K562 (cell line): ENCODE data around the gene LMBR1L. TPM values are rescaled to one million over a fixed set of nuclear protein-coding genes. Genes with fewer than 3 reads are reported as not detected.
A peak's percentile ranks its signal among the peaks of the same experiment; 100 is the strongest.

ENCODE experiments used
- ARHGAP35 ChIP-seq: fragments of 450-650 bp; IDR thresholded peaks from 2 replicates; pipeline ENCODE4 v1.6.1; 2018; ENCODE audit not compliant: partially characterized antibody
- CCAR2 ChIP-seq: fragments of 200-400 bp; formaldehyde crosslinking; IDR thresholded peaks from 2 replicates; pipeline ENCODE4 v1.6.1; 2017; ENCODE audit warnings: mild to moderate bottlenecking, low read depth, low read length
- ESRRA ChIP-seq: fragments of 450-650 bp; IDR thresholded peaks from 2 replicates; pipeline ENCODE4 v1.6.1; 2014; ENCODE audit warnings: low read depth, mild to moderate bottlenecking, moderate library complexity, borderline replicate concordance
- GATA2 ChIP-seq: sonication (generic); formaldehyde crosslinking; IDR thresholded peaks from 2 replicates; pipeline ENCODE4 v1.4.0; 2020; ENCODE audit warnings: mild to moderate bottlenecking, missing genetic modification reagents
- HDAC3 ChIP-seq: fragments of 450-650 bp; IDR thresholded peaks from 2 replicates; pipeline ENCODE4 v1.6.1; 2018; ENCODE audit warnings: borderline replicate concordance, mild to moderate bottlenecking, moderate library complexity; ENCODE audit not compliant: partially characterized antibody
- HMGXB4 ChIP-seq: sonication (generic); formaldehyde crosslinking; IDR thresholded peaks from 2 replicates; pipeline ENCODE4 v1.8.1; 2023; ENCODE audit warnings: mild to moderate bottlenecking, missing genetic modification reagents
- HNRNPUL1 ChIP-seq: fragments of 200-400 bp; formaldehyde crosslinking; IDR thresholded peaks from 2 replicates; pipeline ENCODE4 v1.6.1; 2017; ENCODE audit warnings: low read length
- PCBP1 ChIP-seq: fragments of 200-400 bp; formaldehyde crosslinking; IDR thresholded peaks from 2 replicates; pipeline ENCODE4 v1.6.1; 2018; ENCODE audit warnings: mild to moderate bottlenecking, low read depth, low read length; ENCODE audit not compliant: poor library complexity, severe bottlenecking
- POLR2H ChIP-seq: IDR thresholded peaks from 2 replicates; pipeline ENCODE4 v1.6.1; 2016; ENCODE audit warnings: missing genetic modification characterization, low read depth, mild to moderate bottlenecking, control low read depth, missing compliant biosample characterization, moderate library complexity
- RCOR1 ChIP-seq, 2 experiments: IDR thresholded peaks; 2 replicates each; pipeline ENCODE4 v1.6.1; 2012; ENCODE audit warnings: low read depth in 2 of 2, low read length in 2 of 2, borderline replicate concordance in 1 of 2, improper control_type of control experiment in 1 of 2
- RFX1 ChIP-seq: fragments of 450-650 bp; IDR thresholded peaks from 2 replicates; pipeline ENCODE4 v1.6.1; 2016; ENCODE audit warnings: mild to moderate bottlenecking, moderate library complexity
- SMARCA4 ChIP-seq: fragments of 450-650 bp; IDR thresholded peaks from 2 replicates; pipeline ENCODE4 v1.6.1; 2016
- TAF1 ChIP-seq: IDR thresholded peaks from 2 replicates; pipeline ENCODE4 v1.6.1; 2011; ENCODE audit warnings: mild to moderate bottlenecking, low read length, moderate library complexity; ENCODE audit not compliant: insufficient read depth, control insufficient read depth, severe bottlenecking; ENCODE audit errors: extremely low read depth
- THAP7 ChIP-seq: fragments of 250-450 bp; sonication (Bioruptor Pico); IDR thresholded peaks from 2 replicates; pipeline ENCODE4 v1.5.0; 2021
- THRA ChIP-seq: fragments of 450-650 bp; IDR thresholded peaks from 2 replicates; pipeline ENCODE4 v1.6.1; 2017; ENCODE audit warnings: mild to moderate bottlenecking, moderate library complexity
- ZBTB7A ChIP-seq: IDR thresholded peaks from 2 replicates; pipeline ENCODE4 v1.6.1; 2011; ENCODE audit warnings: low read depth, mild to moderate bottlenecking, low read length, moderate library complexity, borderline replicate concordance; ENCODE audit not compliant: control insufficient read depth
- ZFP1 ChIP-seq: fragments of 450-650 bp; formaldehyde crosslinking; IDR thresholded peaks from 2 replicates; pipeline ENCODE4 v1.4.0; 2020; ENCODE audit warnings: mild to moderate bottlenecking, mixed read lengths
- ZKSCAN8 ChIP-seq: fragments of 200-800 bp; sonication (Bioruptor generic); IDR thresholded peaks from 2 replicates; pipeline ENCODE4 v1.6.1; 2016; ENCODE audit warnings: missing genetic modification characterization, missing compliant biosample characterization
- ZNF436 ChIP-seq: fragments of 250-450, 450-650 bp; sonication (Bioruptor Pico); formaldehyde crosslinking; IDR thresholded peaks from 2 replicates; pipeline ENCODE4 v1.7.0; 2020; ENCODE audit warnings: mild to moderate bottlenecking
- ZNF507 ChIP-seq: conservative IDR thresholded peaks from 2 replicates; pipeline ENCODE4 v1.6.1; 2017; ENCODE audit warnings: missing genetic modification characterization, missing compliant biosample characterization
- ZNF584 ChIP-seq: fragments of 200-800 bp; sonication (Bioruptor generic); IDR thresholded peaks from 2 replicates; pipeline ENCODE4 v1.6.1; 2016; ENCODE audit warnings: low read depth, mild to moderate bottlenecking, missing genetic modification characterization, missing compliant biosample characterization
- ZNF699 ChIP-seq: fragments of 250-450 bp; sonication (Bioruptor Pico); IDR thresholded peaks from 2 replicates; pipeline ENCODE4 v1.8.0; 2021; ENCODE audit warnings: mild to moderate bottlenecking, moderate library complexity; ENCODE audit not compliant: insufficient replicate concordance
- ZNF76 ChIP-seq: fragments of 250-450 bp; sonication (Bioruptor Pico); IDR thresholded peaks from 2 replicates; pipeline ENCODE4 v1.4.0; 2020; ENCODE audit warnings: mild to moderate bottlenecking, moderate library complexity, borderline replicate concordance
- polyA plus RNA-seq, 8 experiments: library from polyadenylated mRNA; depleted of rRNA in 4 of 8; stranded (reverse) in 5 of 8; unstranded in 3 of 8; fragments of >200 nt; fragmentation: Nextera tagmentation in 2 of 8; fragmentation: Illumina TruSeq in 1 of 8; extraction: Ambion mirVana in 2 of 8; extraction: Trizol in 1 of 8; gene quantifications; 2 replicates each; pipeline versions ENCODE4 v1.2.1 to v1.2.3, GENCODE V29; 2011 to 2014; ENCODE audit warnings: inconsistent platforms in 1 of 8, missing spikeins in 1 of 8
- total RNA-seq, 7 experiments: library from RNA; depleted of rRNA in 6 of 7; stranded (reverse); fragments of >200 nt in 6 of 7; fragmentation: Illumina TruSeq in 2 of 7; extraction: Trizol in 2 of 7; gene quantifications; 2 replicates each; pipeline versions ENCODE4 v1.2.1 to v1.2.3, GENCODE V29; 2011 to 2021; ENCODE audit warnings: low replicate concordance in 1 of 7

Gene LMBR1L
- total and polyA plus RNA-seq, 9 of the 15 experiments (the other 6 are each of a cell fraction or from before 2014, with no cell fraction given): 2.5 to 57.0 (median 31.1) TPM

- TF ChIP-seq ARHGAP35: no peak
- peak; percentile 86 for TF ChIP-seq HMGXB4 (CRISPR knock-in tag)
- no peak for TF ChIP-seq ZNF436 (CRISPR knock-in tag)
- TF ChIP-seq ZNF507 (tag): no peak
- peak; percentile 96 for TF ChIP-seq ZBTB7A
- no peak for TF ChIP-seq THAP7
- peak; percentile 22; the same call in 1 of the 2 replicates for TF ChIP-seq ZNF76 (CRISPR knock-in tag)
- TF ChIP-seq GATA2 (CRISPR knock-in tag): no peak
- no peak for TF ChIP-seq ZKSCAN8
- peak; percentile 99 for TF ChIP-seq PCBP1
- TF ChIP-seq CCAR2: no peak
- TF ChIP-seq RFX1: no peak
- no peak for TF ChIP-seq ZNF699 (CRISPR knock-in tag)
- TF ChIP-seq HNRNPUL1: no peak
- TF ChIP-seq TAF1: peak; percentile 97
- peak; percentile 52 for TF ChIP-seq POLR2H (tag)
- TF ChIP-seq RCOR1 (IDR thresholded peaks at IDR 0.05; ENCODE audit: borderline replicate concordance in 1 of 2, low read depth in 2 of 2, low read length in 2 of 2): peak in 1 of 2 experiments; percentile 65; a peak in 2 of 4 replicates
- 0 out of 2 replicates have a peak, but pooled peaks have one; percentile 30 for TF ChIP-seq ESRRA
- TF ChIP-seq HDAC3: peak; percentile 79
- peak; percentile 82; the same call in 1 of the 2 replicates for TF ChIP-seq ZNF584 (CRISPR knock-in tag)
- no peak for TF ChIP-seq ZFP1 (CRISPR knock-in tag)
- TF ChIP-seq SMARCA4: no peak
- no peak for TF ChIP-seq THRA
Measured at GRCh38 chr12:49060237-49061156, 50.1 kb downstream of the LMBR1L start, which contains the start of gene KMT2D (continued).
